ENCODE results near the gene ETV6.

GRCh38 chr12:11829764-11830194 is 180.3 kb downstream of the ETV6 start:
- TF ChIP-seq, protein P1, sequence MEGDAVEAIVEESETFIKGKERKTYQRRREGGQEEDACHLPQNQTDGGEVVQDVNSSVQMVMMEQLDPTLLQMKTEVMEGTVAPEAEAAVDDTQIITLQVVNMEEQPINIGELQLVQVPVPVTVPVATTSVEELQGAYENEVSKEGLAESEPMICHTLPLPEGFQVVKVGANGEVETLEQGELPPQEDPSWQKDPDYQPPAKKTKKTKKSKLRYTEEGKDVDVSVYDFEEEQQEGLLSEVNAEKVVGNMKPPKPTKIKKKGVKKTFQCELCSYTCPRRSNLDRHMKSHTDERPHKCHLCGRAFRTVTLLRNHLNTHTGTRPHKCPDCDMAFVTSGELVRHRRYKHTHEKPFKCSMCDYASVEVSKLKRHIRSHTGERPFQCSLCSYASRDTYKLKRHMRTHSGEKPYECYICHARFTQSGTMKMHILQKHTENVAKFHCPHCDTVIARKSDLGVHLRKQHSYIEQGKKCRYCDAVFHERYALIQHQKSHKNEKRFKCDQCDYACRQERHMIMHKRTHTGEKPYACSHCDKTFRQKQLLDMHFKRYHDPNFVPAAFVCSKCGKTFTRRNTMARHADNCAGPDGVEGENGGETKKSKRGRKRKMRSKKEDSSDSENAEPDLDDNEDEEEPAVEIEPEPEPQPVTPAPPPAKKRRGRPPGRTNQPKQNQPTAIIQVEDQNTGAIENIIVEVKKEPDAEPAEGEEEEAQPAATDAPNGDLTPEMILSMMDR (IDR thresholded peaks at IDR 0.05), result no peak
- no peak for TF ChIP-seq POLR2A (IDR thresholded peaks at IDR 0.05)
- TF ChIP-seq EP300 (IDR thresholded peaks at IDR 0.05), result no peak

Measured in upper lobe of left lung (tissue), 4 donors.